NCI-H526 (cell line): ENCODE results near the gene BICRA.
"Not testable (repeated sequence)": the region's sequence is repeated elsewhere in the genome, so short reads cannot be mapped to it uniquely, and the experiment has no call there.

Source experiments
- DNase-seq, 2 experiments: peaks; one replicate each; lab custom pipeline; 2025; lab: John Stamatoyannopoulos, UW

BICRA gene

DNA sequence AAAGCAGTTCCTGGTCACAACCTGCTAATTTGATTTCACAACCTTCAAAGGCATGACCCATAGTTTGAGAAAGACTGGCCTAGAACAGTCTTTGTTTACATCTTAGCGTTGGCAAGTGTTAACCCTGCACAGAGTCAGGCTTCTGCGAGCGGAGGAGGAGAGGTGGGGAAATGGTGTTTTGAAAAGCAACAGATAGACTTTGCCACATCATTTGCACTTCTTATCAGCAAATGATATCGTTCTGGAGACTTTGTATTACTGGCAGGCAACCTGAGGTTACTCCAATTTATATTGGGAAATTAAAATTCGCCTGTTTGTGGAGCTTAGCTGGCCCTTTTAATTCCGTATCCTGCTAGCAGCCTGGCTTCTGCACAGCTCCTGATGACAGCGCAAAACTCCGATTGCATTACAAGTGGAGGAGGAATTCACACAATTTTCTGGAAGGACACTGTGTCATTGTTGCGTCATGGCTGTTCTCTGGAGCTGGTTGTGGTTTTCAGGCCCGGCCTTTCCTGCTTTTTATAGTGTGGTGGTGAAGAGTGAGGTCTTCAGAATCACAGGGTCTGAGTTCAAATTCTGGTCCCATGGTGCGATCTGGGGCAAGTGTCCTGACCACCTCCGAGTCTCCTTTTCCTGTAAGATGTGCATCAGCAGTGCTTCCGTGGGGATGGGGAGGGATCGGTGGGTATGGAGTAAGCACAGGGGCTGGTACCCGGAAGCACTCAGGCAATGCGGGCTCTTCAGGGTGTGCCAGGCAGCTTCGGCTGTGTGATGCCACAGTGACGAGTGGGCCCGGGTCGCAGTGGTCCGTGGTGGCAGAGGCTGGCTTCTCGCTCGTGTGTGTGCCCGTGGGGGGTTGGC, 55.2 kb downstream of the BICRA start:
- DNase-seq: no peak

DNA sequence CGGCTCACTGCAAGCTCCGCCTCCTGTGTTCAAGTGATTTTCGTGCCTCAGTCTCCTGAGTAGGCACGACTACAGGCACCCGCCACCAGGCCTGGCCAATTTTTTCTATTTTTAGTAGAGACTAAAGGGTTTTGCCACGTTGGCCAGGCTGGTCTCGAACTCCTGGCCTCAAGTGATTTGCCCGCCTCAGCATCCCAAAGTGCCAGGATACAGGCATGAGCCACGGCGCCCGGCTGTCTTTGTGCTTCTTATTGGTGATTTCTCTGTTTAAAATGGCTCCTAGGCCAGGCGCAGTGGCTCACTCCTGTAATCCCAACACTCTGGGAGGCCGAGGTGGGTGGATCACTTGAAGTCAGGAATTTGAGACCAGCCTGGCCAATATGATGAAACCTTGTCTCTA, 59.6 kb downstream of the BICRA start:
- DNase-seq: not testable (repeated sequence)

DNA sequence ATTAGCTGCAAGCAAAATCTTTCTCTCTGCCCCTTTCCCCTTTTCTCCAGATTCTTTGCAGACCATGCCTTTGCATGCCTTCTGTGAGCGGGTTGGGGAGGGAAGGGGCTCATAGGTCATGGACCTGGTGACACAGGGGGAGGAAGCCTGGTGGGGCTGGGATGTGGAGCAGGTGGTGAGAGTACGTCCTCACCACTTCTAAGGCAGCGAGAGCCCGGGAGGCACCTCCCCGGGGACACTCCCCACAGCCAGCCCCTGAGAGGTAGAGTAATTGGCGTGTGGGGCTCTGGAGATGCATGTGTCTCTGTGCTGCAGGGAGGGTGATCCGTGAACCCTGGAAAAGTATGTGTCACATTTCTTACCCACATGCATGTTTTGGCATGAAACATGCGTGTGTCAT, 61.8 kb downstream of the BICRA start:
- DNase-seq: no peak

DNA sequence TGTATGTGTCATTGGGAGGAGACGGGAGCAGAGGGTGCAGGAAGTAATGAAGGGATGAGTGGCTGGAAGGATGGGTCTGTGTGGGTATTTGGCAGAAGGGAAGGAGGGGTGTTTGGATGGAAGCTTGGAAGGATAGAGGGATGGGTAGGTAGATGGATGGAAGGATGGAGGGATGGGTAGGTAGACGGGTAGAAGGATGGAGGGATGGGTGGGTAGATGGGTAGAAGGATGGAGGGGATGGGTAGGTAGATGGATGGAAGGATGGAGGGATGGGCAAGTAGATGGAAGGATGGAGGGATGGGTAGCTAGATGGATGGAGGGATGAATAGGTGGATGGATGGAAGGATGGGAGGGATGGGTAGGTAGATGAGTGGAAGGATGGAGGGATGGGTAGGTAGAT, 62.6 kb downstream of the BICRA start:
- DNase-seq: no peak

DNA sequence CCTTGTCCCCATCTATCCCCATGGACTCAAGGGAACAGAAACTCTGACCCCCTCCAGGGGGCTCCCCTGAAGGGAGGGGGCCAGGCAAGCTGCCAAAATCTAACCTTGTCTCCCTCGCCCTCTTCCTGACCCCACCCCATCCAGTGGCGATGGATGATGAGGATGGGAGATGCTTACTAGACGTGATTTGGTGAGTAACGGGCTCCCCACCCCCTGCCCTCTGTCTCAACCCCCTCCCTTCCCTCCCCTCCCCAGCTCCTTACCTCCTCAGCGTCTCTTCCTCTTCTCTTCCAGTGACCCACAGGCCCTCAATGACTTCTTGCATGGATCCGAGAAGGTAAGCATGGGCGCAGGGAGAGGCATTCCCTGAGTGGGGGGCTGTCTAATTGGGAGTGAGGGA, 64.5 kb downstream of the BICRA start:
- no peak for DNase-seq

DNA sequence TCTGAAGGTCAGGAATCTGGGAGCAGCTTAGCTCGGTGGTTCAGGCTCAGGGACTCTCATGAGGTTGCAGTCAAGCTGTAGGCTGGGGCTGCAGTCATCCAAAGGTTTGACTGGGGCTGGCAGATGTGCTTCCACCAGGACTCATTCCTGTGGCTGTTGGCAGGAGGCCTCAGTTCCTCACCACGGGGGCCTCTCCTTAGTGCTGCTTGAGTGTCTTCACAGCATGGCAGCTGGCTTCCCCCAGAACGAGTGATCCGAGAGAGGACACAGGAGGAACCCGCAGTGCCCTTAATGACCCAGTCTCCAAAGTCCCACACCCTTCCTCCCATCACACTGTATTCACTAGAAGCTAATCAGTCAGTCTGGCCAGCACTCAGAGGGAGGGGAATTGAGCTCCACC, 65.6 kb downstream of the BICRA start:
- DNase-seq: no peak

DNA sequence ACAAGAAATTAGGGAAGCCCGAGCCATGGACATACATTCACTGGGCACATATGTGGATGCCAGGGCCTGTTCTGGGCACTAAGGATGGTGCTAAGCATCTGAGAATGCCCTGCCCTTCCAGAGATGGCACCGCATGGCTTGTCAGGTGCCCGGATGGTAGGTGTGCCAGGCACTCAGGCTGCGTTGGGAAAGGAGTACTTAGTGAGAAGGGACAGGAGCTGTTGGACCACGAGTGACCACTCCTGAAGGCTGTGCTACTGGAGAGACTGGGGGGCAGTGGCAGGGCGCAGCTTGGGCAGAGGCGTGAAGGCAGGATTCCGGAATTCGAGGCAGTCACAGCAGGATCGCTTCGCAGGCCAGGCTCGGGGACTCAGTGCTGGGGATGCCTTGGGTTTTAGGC, 66.3 kb downstream of the BICRA start:
- no peak for DNase-seq

DNA sequence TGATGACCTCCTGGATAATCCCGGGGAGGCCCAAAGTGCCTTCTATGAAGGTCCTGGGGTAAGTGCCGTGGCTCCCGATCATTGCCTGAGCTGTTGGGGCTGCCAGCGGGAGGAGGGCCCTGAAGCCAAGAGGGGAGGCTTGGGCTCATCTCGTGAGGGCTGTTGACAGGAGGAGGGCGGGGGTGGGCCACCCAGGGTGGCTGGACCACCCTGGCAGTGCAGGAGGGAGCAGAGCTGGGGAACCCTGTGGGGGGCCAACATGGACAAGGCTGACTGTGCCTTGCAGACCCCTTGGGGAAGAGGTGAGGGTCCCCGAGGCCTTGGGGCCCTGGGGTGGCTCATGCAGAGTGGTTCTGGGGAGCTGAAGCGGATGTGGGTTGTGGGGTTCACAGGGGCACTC, 66.9 kb downstream of the BICRA start:
- no peak for DNase-seq

DNA sequence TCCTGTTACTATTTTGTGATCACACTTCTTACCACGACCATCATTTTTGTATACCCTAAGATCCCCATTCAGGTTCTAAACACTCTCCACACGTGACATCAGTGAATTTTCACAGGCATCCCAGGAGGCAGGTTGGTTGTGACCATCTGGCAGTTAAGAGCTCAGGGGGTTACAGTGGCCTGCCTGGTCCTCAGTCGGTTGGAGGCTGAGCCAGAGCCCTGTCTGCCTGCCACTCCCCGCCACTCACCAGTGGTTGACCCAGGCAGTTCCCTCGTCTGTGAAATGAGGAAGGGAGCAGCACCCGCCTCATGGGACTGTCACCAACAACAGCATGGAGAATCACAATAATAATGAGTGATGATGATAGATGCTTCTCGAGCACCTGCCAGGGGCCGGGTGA, 67.9 kb downstream of the BICRA start:
- no peak for DNase-seq

DNA sequence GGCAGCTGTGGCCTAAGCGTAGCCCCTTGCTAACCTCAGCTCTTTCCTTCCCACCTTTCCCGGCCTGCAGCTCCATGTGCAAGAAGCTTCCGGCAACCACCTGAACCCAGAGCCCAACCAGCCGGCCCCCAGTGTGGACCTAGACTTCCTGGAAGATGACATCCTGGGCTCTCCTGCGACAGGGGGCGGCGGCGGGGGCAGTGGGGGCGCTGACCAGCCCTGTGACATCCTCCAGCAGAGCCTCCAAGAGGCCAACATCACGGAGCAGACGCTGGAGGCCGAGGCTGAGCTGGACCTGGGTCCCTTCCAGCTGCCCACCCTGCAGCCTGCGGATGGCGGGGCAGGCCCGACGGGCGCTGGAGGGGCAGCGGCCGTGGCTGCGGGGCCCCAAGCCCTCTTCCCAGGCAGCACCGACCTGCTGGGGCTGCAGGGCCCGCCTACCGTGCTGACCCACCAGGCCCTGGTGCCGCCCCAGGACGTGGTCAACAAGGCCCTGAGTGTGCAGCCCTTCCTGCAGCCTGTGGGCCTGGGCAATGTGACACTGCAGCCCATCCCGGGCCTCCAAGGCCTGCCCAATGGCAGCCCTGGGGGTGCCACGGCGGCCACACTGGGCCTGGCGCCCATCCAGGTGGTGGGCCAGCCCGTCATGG, 70.4 kb downstream of the BICRA start:
- no peak for DNase-seq

DNA sequence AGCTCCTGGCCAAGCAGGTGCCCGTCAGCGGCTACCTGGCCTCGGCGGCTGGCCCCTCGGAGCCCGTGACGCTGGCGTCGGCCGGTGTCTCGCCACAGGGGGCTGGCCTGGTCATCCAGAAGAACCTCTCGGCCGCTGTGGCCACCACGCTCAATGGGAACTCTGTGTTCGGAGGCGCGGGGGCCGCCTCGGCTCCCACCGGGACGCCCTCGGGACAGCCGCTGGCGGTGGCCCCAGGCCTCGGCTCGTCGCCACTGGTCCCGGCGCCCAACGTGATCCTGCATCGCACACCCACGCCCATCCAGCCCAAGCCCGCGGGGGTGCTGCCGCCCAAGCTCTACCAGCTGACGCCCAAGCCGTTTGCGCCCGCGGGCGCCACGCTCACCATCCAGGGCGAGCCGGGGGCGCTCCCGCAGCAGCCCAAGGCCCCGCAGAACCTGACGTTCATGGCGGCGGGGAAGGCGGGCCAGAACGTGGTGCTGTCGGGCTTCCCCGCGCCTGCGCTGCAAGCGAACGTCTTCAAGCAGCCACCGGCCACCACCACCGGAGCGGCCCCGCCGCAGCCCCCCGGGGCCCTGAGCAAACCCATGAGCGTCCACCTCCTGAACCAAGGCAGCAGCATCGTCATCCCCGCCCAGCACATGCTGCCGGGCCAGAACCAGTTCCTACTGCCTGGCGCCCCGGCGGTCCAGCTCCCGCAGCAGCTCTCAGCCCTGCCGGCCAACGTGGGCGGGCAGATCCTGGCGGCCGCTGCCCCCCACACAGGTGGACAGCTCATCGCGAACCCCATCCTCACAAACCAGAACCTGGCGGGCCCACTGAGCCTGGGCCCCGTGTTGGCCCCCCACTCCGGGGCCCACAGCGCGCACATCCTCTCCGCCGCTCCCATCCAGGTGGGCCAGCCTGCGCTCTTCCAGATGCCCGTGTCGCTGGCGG, 71.3 kb downstream of the BICRA start:
- DNase-seq: no peak

DNA sequence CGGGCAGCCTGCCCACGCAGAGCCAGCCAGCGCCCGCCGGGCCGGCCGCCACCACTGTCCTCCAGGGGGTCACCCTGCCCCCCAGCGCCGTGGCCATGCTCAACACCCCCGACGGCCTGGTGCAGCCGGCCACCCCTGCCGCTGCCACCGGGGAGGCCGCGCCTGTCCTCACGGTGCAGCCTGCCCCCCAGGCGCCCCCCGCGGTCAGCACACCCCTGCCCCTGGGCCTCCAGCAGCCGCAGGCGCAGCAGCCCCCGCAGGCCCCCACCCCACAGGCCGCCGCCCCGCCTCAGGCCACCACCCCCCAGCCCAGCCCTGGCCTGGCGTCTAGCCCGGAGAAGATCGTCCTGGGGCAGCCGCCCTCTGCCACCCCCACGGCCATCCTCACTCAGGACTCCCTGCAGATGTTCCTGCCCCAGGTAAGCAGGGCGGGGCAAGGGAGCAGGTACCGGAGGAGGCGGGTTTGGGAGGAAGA, 72.0 kb downstream of the BICRA start:
- no peak for DNase-seq

DNA sequence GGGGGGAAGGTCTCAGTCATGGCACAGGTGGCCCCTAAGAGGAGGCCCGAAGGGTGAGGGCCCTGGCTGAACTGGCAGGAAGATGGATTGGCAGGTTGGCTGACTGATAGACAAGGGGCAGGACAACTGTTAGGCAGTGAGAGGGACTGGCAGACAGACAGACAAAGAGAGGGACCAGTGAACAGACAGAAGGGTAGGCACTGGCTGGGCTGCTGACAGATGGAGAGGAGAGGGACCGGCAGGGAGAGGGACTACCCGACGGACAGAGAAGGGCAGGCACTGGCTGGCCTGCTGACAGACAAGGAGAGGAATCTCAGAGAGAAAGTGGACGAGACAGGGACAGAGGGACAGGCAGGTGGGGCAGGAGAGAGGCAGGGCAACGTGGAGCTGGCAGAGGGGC, 72.5 kb downstream of the BICRA start:
- DNase-seq: no peak

DNA sequence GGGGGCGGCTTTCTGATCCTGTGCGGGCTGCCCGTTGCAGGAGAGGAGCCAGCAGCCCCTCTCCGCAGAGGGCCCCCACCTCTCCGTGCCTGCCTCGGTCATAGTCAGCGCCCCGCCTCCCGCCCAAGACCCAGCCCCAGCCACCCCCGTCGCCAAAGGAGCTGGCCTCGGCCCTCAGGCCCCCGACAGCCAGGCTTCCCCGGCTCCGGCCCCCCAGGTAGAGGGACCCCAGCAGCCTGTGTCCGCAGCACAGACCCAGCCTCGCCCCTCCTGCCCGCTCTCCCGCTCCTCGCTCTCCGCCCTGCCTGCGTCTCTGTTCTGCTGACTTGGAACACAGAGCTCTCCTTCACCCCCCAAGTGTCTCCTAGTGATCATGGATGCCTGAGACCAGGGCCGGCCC, 73.0 kb downstream of the BICRA start:
- DNase-seq: no peak

DNA sequence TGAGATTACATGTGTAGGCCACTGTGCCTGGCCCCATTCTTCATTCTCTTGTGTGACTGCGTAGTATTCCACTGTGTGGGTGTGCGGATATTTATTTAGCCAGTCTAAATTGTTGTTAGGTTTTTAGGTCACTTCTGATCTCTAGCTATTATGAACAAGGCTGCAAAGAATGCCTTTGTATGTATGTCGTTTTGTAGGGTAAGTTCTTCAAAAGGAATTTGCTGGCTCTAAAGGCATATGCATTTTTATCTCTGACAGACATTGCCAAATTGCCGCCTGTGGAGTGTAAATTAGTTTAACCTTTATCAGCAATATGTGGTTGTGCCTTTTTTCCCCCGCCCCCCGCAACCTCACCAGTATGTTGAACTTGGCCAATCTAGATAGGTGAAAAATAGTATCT, 74.0 kb downstream of the BICRA start:
- no peak for DNase-seq

DNA sequence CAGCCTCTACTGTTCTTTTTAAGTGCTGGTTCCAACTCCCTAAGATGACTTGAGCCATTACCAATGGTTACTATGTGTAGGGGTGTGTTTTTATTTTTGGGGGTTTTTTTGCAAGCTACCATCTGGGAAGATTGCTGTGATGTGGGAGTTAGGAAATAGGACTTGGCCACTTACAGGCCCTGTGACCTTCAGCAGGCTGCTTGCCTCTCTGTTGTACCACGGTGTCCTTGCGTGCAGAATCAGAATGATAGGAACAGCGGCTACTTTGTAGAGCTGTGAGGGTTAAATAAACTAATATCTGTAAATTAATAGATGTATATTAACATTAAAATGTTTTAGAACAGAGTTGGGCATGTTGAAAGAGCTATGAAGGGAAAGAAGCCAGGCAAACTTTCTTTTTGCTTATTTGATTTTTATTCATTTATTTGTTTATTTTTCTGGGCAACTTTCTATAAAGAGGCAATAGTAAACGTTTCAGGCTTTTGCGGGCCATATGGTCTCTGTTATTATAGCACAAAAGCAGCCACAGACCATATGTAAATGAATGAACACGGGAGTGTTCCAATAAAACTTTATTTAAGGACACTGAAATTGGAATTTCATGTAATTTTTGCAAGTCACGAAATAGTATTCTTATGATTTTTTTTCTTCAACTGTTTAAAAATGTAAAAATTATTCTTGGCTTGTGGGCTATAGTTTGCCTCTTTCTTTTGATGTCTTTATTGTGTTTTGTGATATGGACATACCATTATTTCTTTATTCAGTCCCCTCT, 77.9 kb downstream of the BICRA start:
- DNase-seq: no peak

DNA sequence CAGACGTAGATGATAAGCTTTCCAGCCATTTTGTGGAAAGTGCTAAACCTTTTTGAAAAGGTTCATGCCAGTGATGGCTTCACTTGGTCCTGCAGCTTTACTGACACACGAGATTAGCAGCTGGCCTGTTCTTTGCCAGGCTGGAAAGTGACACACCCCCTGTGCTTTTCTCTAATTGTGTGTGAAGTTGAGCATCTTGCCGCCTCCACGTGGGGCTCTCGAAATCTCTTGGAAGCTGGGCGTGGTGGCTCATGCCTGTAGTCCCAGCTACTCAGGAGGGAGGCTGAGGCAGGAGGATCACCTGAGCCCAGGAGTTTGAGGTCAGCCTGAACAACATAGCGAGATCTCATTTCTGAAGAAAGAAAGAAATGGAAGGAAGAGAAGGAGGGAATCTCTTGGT, 79.0 kb downstream of the BICRA start:
- DNase-seq: no peak

DNA sequence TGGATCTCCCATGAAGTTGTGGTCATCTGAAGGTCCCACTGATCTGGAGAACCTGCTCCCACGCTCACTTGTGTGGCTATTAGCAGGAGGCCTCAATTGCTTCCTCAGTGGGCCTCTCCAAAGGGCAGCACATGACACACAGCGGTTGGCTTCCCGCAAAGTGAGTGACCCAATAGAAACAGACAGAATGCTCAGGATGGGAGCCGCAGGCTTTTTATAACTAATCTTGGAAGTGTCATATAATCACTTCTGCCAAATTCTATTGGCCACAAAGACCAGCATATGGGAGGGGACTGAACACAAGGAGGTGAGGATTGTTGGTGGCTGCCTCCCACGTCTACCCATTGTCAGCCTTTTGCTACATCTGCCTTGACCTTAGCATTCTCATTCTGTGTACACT, 82.2 kb downstream of the BICRA start:
- no peak for DNase-seq

DNA sequence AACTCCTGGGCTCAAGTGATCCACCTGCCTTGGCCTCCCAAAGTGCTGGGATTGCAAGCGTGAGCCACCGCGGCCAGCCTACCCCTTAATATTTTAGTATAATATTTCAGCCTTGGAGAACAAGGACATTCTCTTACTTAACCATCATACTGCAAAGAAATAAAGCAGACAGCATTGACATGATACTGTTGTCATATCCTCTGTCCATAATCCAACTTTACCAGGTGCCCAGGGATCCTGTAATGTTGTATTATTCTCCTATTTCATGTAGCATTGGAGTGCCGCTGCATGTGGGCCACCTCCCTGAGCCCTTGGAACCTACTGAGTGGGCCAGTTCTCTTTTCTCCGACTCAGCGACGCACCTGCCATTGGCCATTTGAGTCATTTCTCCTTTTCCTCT, 82.8 kb downstream of the BICRA start:
- DNase-seq: no peak

DNA sequence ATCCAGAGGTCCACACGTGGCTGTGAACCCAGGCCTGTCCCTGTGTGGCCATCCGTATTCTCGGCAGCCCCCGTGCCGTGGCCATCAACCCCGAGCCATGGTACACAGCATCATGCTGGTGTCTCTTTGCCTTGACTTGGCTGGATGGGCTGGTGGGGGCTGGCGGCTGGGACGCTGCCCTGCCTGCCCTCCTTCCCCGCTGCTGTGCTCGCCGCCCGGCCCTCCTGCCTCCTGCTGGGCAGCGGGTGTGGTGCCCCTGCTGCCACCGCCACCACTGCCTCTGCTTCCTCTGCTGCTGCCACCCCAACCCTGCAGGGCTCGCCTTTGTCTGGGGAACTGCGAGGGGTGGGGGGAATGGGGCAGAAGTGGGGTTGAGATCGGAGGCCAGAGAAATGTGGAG, 84.6 kb downstream of the BICRA start:
- DNase-seq: no peak

DNA sequence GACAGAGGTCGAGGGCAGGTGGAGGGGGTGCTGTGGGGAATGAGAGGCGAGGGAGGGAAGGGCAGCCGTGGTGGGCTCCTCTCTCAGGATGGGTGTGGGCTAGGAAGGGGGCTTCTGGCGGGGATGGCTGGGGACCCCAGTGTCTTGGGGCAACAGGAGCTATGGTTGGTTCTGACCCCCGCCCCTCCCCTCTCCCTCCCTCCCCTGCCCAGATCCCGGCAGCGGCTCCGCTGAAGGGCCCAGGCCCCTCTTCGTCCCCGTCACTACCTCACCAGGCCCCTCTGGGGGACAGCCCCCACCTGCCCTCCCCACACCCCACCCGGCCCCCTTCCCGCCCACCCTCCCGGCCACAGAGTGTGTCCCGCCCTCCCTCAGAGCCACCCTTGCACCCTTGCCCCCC, 85.0 kb downstream of the BICRA start:
- no peak for DNase-seq
